ENCODE measurements around the gene WDR48. TPM values are rescaled to one million over a fixed set of nuclear protein-coding genes. Genes with fewer than 3 reads are reported as not detected.

Gene WDR48
- total RNA-seq, 1 experiment from 2014 or later, result 19.3 TPM

- Histone ChIP-seq H3K4me3 (ENCODE audit: low read depth, low read length, poor library complexity, severe bottlenecking) (no peak overlapping the region), H3K27ac (ENCODE audit: low read depth, low read length, poor library complexity, severe bottlenecking) (no peak overlapping the region), H3K36me3 (ENCODE audit: insufficient read depth, low read length, poor library complexity, severe bottlenecking) (peaks cover 15% of the 10 kb centered on the region), H3K27me3 (replicated peaks; ENCODE audit: insufficient read depth, low read depth, low read length, poor library complexity) (no peaks in the 10 kb centered on the region), H3K9me3 (ENCODE audit: low read depth, low read length, poor library complexity, severe bottlenecking) (no peaks in the 10 kb centered on the region), H3K4me1 (ENCODE audit: insufficient read depth, low read length, poor library complexity, severe bottlenecking) (no peaks in the 10 kb centered on the region)
- intact Hi-C loops (cut with micrococcal nuclease; ENCODE audit: unreplicated experiment), result no loop called here
- no TSS peak for BruUV-seq (replicated peaks)
- no peak for DNase-seq (ENCODE audit: low spot score)
- ChIA-PET POLR2A (ENCODE audit: low non-redundant PET) (no interaction called here), CTCF (no interaction called here)
- TF ChIP-seq CTCF (conservative IDR thresholded peaks at IDR 0.05; ENCODE audit: low read depth, low read length), result no peak
- no peak for TF ChIP-seq EZH2 (IDR thresholded peaks at IDR 0.05; ENCODE audit: borderline replicate concordance, low read depth, low read length, poor library complexity, severe bottlenecking)
These were observed 87.1 kb downstream of the WDR48 start for GRCh38 chr3:39138804-39139415.

DNA sequence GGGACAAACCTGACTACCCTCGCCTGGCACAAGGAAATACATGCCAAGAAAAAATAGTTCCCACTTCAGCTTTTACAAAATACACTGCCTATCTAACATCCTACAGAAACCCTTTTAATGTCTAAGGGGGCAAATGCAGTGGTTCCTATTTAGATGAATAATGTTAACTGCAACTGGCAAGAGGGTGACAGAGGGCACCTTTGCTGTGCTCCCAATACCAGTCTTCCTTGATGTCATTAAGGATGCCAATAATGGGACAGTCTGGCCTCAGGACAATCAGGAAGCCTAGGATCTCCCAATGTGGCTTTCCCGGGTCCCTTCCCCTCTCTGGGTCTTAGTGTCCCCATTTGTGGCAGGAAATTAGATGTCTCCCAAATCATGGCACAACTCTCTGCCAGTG lies 87.6 kb downstream of the WDR48 start:
- H3K27me3 ChIP-seq (replicated peaks; ENCODE audit: insufficient read depth, low read depth, low read length, poor library complexity), result no peaks in the 10 kb centered on the region
- ChIA-PET CTCF (no interaction called here), POLR2A (ENCODE audit: low non-redundant PET) (no interaction called here)
- no peak overlapping the region for H3K4me3 ChIP-seq (ENCODE audit: low read depth, low read length, poor library complexity, severe bottlenecking)
- intact Hi-C loops (cut with micrococcal nuclease; ENCODE audit: unreplicated experiment), result no loop called here
- TF ChIP-seq EZH2 (IDR thresholded peaks at IDR 0.05; ENCODE audit: borderline replicate concordance, low read depth, low read length, poor library complexity, severe bottlenecking), result no peak
- no peak for TF ChIP-seq CTCF (conservative IDR thresholded peaks at IDR 0.05; ENCODE audit: low read depth, low read length)
- no peak for DNase-seq (ENCODE audit: low spot score)
- no peaks in the 10 kb centered on the region for H3K4me1 ChIP-seq (ENCODE audit: insufficient read depth, low read length, poor library complexity, severe bottlenecking)
- BruUV-seq (replicated peaks), result no TSS peak
- no peaks in the 10 kb centered on the region for H3K9me3 ChIP-seq (ENCODE audit: low read depth, low read length, poor library complexity, severe bottlenecking)
- H3K36me3 ChIP-seq (ENCODE audit: insufficient read depth, low read length, poor library complexity, severe bottlenecking), result peaks cover 15% of the 10 kb centered on the region
- no peak overlapping the region for H3K27ac ChIP-seq (ENCODE audit: low read depth, low read length, poor library complexity, severe bottlenecking)

- no peaks in the 10 kb centered on the region for H3K9me3 ChIP-seq (ENCODE audit: low read depth, low read length, poor library complexity, severe bottlenecking)
- no peaks in the 10 kb centered on the region for H3K4me1 ChIP-seq (ENCODE audit: insufficient read depth, low read length, poor library complexity, severe bottlenecking)
- TF ChIP-seq EZH2 (IDR thresholded peaks at IDR 0.05; ENCODE audit: borderline replicate concordance, low read depth, low read length, poor library complexity, severe bottlenecking), result no peak
- no peak for TF ChIP-seq CTCF (conservative IDR thresholded peaks at IDR 0.05; ENCODE audit: low read depth, low read length)
- ChIA-PET POLR2A (ENCODE audit: low non-redundant PET) (no interaction called here), CTCF (no interaction called here)
- no peak overlapping the region for H3K4me3 ChIP-seq (ENCODE audit: low read depth, low read length, poor library complexity, severe bottlenecking)
- DNase-seq (ENCODE audit: low spot score), result no peak
- intact Hi-C loops (cut with micrococcal nuclease; ENCODE audit: unreplicated experiment), result no loop called here
- no peaks in the 10 kb centered on the region for H3K27me3 ChIP-seq (replicated peaks; ENCODE audit: insufficient read depth, low read depth, low read length, poor library complexity)
- H3K27ac ChIP-seq (ENCODE audit: low read depth, low read length, poor library complexity, severe bottlenecking), result no peak overlapping the region
- no TSS peak for BruUV-seq (replicated peaks)
- H3K36me3 ChIP-seq (ENCODE audit: insufficient read depth, low read length, poor library complexity, severe bottlenecking), result peaks cover 18% of the 10 kb centered on the region
These were observed 88.6 kb downstream of the WDR48 start for GRCh38 chr3:39140341-39140971.
